Left lung (tissue), 10 donors: Measurements from ENCODE around the gene WHRN. TPM values are rescaled to one million over a fixed set of nuclear protein-coding genes. Genes with fewer than 3 reads are reported as not detected.

Experiments
- ATAC-seq: fragments of 200-7000 bp; cut with Tn5 transposase; one replicate; pipeline ENCODE4 v1.9.1; 2020; ENCODE audit warnings: moderate library complexity
- DNase-seq, 4 donors: peaks; one replicate each; pipeline ENCODE4 v3.0.0-alpha.2; 2013 to 2020
- H3K27ac ChIP-seq, 2 donors: fragments of 200-600 bp; sonication (generic) in 1 of 2; one replicate each; pipeline versions ENCODE4 v1.5.0 to v1.8.0; 2020 to 2021
- H3K27me3 ChIP-seq, 2 donors: fragments of 200-600 bp; sonication (generic) in 1 of 2; one replicate each; pipeline versions ENCODE4 v1.5.0 to v1.8.0; 2020 to 2021
- H3K36me3 ChIP-seq, 2 donors: fragments of 200-600 bp; sonication (generic) in 1 of 2; one replicate each; pipeline versions ENCODE4 v1.5.0 to v1.8.0; 2020 to 2021
- H3K4me1 ChIP-seq, 2 donors: fragments of 200-600 bp; one replicate each; pipeline ENCODE4 v1.8.0; 2021
- H3K4me3 ChIP-seq, 2 donors: fragments of 200-600 bp; sonication (generic) in 1 of 2; one replicate each; pipeline versions ENCODE4 v1.5.0 to v1.8.0; 2020 to 2021; ENCODE audit warnings: mild to moderate bottlenecking in 1 of 2
- H3K9me3 ChIP-seq, 2 donors: fragments of 200-600 bp; sonication (generic) in 1 of 2; one replicate each; pipeline versions ENCODE4 v1.5.0 to v1.8.0; 2020 to 2021
- CTCF ChIP-seq, 2 donors: fragments of 200-600 bp; sonication (generic) in 1 of 2; IDR thresholded peaks; one replicate each; pipeline versions ENCODE4 v1.5.0 to v1.8.0; 2021; ENCODE audit warnings: antibody characterized with exemption in 2 of 2
- intact Hi-C, 2 donors: fragments of 100-400 bp; cut with DNase I; formaldehyde crosslinking; loops; one replicate each; pipeline versions ENCODE4 v1.11.2 to v1.14.2; 2022
- polyA plus RNA-seq, 6 donors: library from polyadenylated mRNA; unstranded; fragments of 120-200 nt; gene quantifications; one replicate each; pipeline ENCODE4 v1.2.1, GENCODE V29; 2013; ENCODE audit not compliant: insufficient read length in 6 of 6
- total RNA-seq, 2 donors: library from RNA; stranded (reverse); fragmentation: NEBNext Ultra II Directional; extraction: Animal tissue kit (Norgen Biotek cat#: 25700); gene quantifications; one replicate each; pipeline ENCODE4 v1.2.1, GENCODE V29; 2021
- donor health status: DM: no; HTN: yes; CAD: no.
- donor health status: DM: no; HTN: no; CAD: no.

WHRN gene
- total and polyA plus RNA-seq, 8 donors, result 5.1 to 17.3 (median 10.7) TPM

DNA sequence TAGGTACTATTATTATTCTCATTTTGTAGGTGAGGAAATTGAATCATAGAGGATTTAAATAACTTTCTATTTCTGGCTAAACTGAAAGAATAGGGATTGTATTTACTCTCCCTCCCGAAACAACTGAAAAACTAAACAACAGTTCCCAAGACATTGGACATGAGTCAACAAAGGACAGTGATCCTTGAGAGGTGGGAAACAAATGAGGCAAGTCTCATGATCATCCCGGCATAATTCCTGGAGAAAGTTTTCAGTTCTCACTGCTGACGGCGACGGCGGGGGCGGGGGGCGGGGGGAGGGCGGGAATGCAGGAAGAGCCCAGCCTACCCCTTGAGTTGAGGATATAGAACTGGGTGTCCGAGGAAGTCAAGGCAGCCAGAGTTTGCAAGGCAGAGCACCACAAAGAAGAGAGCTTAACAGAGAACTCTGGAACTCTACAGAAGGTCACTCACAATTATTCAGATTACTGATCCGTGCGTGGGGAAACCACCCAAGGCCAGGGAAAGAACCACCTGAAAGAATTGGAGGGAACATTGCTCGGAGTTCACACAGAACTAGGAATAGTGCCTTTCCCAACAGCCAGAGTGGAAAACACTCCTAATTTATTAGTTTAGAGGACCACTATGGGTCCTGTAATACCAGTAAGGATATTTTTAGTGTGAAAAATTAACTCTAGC lies 27.4 kb upstream of the WHRN start:
- TF ChIP-seq CTCF (IDR thresholded peaks at IDR 0.05), result no peak
- Histone ChIP-seq H3K27me3 (no peaks in the 10 kb centered on the region), H3K9me3 (no peaks in the 10 kb centered on the region), H3K27ac (no peak overlapping the region), H3K4me3 (no peak overlapping the region), H3K36me3 (no peaks in the 10 kb centered on the region), H3K4me1 (no peaks in the 10 kb centered on the region)
- ATAC-seq, result peak; percentile 56
- DNase-seq, result no peak
- intact Hi-C loops, result no loop called here

- TF ChIP-seq CTCF (IDR thresholded peaks at IDR 0.05), result no peak
- Histone ChIP-seq H3K4me3 (no peak overlapping the region), H3K36me3 (no peaks in the 10 kb centered on the region), H3K9me3 (no peaks in the 10 kb centered on the region), H3K4me1 (no peaks in the 10 kb centered on the region), H3K27me3 (peaks cover 0 to 1% of the 10 kb centered on the region in 2 donors), H3K27ac (no peak overlapping the region)
- intact Hi-C loops, result no loop called here
- ATAC-seq, result no peak
- DNase-seq, result no peak
These were observed 24.0 kb upstream of the WHRN start for GRCh38 chr9:114529285-114529684.

DNA sequence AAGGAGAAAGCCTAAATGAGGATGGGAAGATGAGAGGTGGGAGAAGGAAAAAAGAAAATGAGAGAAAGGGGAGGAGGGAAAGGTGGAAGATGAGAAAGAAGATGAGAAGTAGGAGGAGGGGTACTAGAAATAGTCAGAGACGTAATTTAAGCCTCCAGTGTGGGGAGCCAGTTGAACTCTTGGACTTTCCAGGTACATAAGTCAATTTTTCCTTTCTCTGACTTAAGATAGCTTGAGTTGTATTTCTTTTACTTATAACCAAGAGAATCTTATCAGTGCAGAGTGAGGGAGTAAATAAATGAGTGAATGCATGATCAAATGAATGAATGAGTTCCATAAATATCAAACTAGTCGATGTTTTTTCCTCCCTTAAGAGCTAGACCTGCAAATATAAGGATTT lies 21.5 kb upstream of the WHRN start:
- peaks cover 0 to 12% of the 10 kb centered on the region in 2 donors for H3K27me3 ChIP-seq
- no peaks in the 10 kb centered on the region for H3K36me3 ChIP-seq
- H3K4me1 ChIP-seq, result no peaks in the 10 kb centered on the region
- H3K27ac ChIP-seq, result no peak overlapping the region
- intact Hi-C loops, result no loop called here
- DNase-seq (no peak), ATAC-seq (no peak)
- no peaks in the 10 kb centered on the region for H3K9me3 ChIP-seq
- H3K4me3 ChIP-seq, result no peak overlapping the region
- TF ChIP-seq CTCF (IDR thresholded peaks at IDR 0.05), result no peak

GRCh38 chr9:114525513-114525912 lies 20.2 kb upstream of the WHRN start:
- Histone ChIP-seq H3K4me3 (no peak overlapping the region), H3K27me3 (peaks cover 0 to 20% of the 10 kb centered on the region in 2 donors), H3K4me1 (no peaks in the 10 kb centered on the region), H3K36me3 (no peaks in the 10 kb centered on the region), H3K9me3 (no peaks in the 10 kb centered on the region), H3K27ac (no peak overlapping the region)
- no peak for TF ChIP-seq CTCF (IDR thresholded peaks at IDR 0.05)
- ATAC-seq (no peak), DNase-seq (no peak)
- intact Hi-C loops, result no loop called here

DNA sequence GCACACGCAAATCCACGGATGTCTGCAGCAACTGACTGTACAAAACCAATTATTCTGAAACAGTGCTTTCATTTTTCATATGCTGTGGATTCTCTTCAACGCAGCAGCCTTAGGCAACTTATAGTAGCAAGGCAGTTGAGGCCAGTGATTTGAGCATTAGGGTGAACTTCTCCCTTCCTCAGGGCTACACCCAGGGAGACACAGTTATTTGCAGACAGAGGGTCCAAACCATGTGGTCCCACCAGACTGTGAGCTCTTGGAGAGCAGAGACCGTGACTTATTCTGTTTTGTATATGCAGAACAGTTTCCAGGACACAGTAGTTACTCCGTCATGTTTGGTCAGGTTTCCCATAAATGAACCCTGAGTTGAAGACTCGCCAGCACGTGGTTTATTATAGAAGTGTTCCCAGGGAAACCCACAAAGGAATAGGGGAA lies 19.0 kb upstream of the WHRN start:
- DNase-seq (no peak), ATAC-seq (no peak)
- Histone ChIP-seq H3K9me3 (no peaks in the 10 kb centered on the region), H3K4me1 (no peaks in the 10 kb centered on the region), H3K36me3 (no peaks in the 10 kb centered on the region), H3K27ac (no peak overlapping the region), H3K27me3 (peaks cover 0 to 26% of the 10 kb centered on the region in 2 donors), H3K4me3 (no peak overlapping the region)
- intact Hi-C loops, result no loop called here
- no peak for TF ChIP-seq CTCF (IDR thresholded peaks at IDR 0.05)
